ENCODE results near the gene WDR43.
A peak's percentile ranks its signal among the peaks of the same experiment; 100 is the strongest.

WDR43 gene

GRCh38 chr2:28994679-28995078 is 100.2 kb downstream of the WDR43 start:
- no peak for DNase-seq

GRCh38 chr2:28995765-28996750 is 101.6 kb downstream of the WDR43 start:
- DNase-seq = peak in 2 of 4 experiments; percentile 44 to 52

GRCh38 chr2:28997237-28997846 is 102.9 kb downstream of the WDR43 start:
- no peak for DNase-seq

Data from suppressor macrophage (primary cell).